Natural killer cell (primary cell): ENCODE data around the gene CTNNA2. TPM values are rescaled to one million over a fixed set of nuclear protein-coding genes. Genes with fewer than 3 reads are reported as not detected.

ENCODE experiments used
- ATAC-seq, 3 donors: fragments of 150-1000 bp in 2 of 3; fragments of 200-7000 bp in 1 of 3; cut with Tn5 transposase; 1 replicate in 1 of 3; 2 replicates in 2 of 3; pipeline ENCODE4 v1.10.0; 2021; ENCODE audit warnings: mild to moderate bottlenecking in 2 of 3, moderate library complexity in 2 of 3
- DNase-seq, 2 donors: peaks; one replicate each; pipeline versions ENCODE4 v3.0.0 to v3.0.0-alpha.2; 2013 to 2021; ENCODE audit warnings: mixed read lengths in 1 of 2
- H3K27ac ChIP-seq: one replicate; pipeline ENCODE4 v1.5.1; 2013; ENCODE audit warnings: mild to moderate bottlenecking, low read length
- H3K27me3 ChIP-seq: one replicate; pipeline ENCODE4 v1.6.1; 2013; ENCODE audit warnings: low read length; ENCODE audit not compliant: control insufficient read depth, insufficient read depth
- H3K36me3 ChIP-seq: one replicate; pipeline ENCODE4 v1.6.1; 2013; ENCODE audit warnings: low read length; ENCODE audit not compliant: control insufficient read depth, insufficient read depth
- H3K4me1 ChIP-seq: one replicate; pipeline ENCODE4 v1.6.1; 2013; ENCODE audit warnings: low read length; ENCODE audit not compliant: control insufficient read depth, insufficient read depth
- H3K4me3 ChIP-seq: one replicate; pipeline ENCODE4 v1.5.1; 2013; ENCODE audit warnings: low read length
- H3K9me3 ChIP-seq: one replicate; pipeline ENCODE4 v1.6.1; 2013; ENCODE audit warnings: low read length; ENCODE audit not compliant: control insufficient read depth, insufficient read depth
- H3K27ac Mint-ChIP-seq, 2 donors: one replicate each; pipeline ENCODE4 v1.8.0; 2022; ENCODE audit warnings: mild to moderate bottlenecking in 2 of 2, mixed read lengths in 2 of 2, moderate library complexity in 1 of 2
- H3K27me3 Mint-ChIP-seq, 2 donors: one replicate each; pipeline ENCODE4 v1.8.0; 2022; ENCODE audit warnings: low read depth in 2 of 2, mixed read lengths in 2 of 2
- H3K36me3 Mint-ChIP-seq: one replicate; pipeline ENCODE4 v1.8.0; 2022; ENCODE audit warnings: mixed read lengths
- H3K4me1 Mint-ChIP-seq, 2 donors: one replicate each; pipeline ENCODE4 v1.8.0; 2022; ENCODE audit warnings: mixed read lengths in 2 of 2
- H3K4me3 Mint-ChIP-seq: one replicate; pipeline ENCODE4 v1.8.0; 2022; ENCODE audit warnings: mild to moderate bottlenecking, moderate library complexity, mixed read lengths
- H3K9me3 Mint-ChIP-seq, 2 donors: one replicate each; pipeline ENCODE4 v1.8.0; 2022; ENCODE audit warnings: mixed read lengths in 2 of 2
- WGBS: methylation state at CpG from one replicate; pipeline ENCODE4 v1.1.7; 2013; ENCODE audit warnings: missing lambda C conversion rate; ENCODE audit not compliant: insufficient coverage; 5-methylcytosine and 5-hydroxymethylcytosine counted together
- intact Hi-C: fragments of 100-400 bp; cut with micrococcal nuclease; formaldehyde crosslinking; loops from one replicate; pipeline ENCODE4 v1.14.2; 2022
- total RNA-seq, 4 donors: library from RNA; stranded (reverse); fragments of 120-200 nt in 1 of 4; gene quantifications; one replicate each; pipeline versions ENCODE4 v1.2.3 to v1.2.4, GENCODE V29; 2013 to 2022
- TF ChIP-seq, protein P1 (sequence below): fragments of 200-600 bp; IDR thresholded peaks from one replicate; pipeline ENCODE4 v1.8.0; 2022; ENCODE audit warnings: antibody characterized with exemption

The CTNNA2 gene
- total RNA-seq, 3 donors from 2014 or later (not counting 1 experiment from before 2014, with no cell fraction given) = not detected

DNA sequence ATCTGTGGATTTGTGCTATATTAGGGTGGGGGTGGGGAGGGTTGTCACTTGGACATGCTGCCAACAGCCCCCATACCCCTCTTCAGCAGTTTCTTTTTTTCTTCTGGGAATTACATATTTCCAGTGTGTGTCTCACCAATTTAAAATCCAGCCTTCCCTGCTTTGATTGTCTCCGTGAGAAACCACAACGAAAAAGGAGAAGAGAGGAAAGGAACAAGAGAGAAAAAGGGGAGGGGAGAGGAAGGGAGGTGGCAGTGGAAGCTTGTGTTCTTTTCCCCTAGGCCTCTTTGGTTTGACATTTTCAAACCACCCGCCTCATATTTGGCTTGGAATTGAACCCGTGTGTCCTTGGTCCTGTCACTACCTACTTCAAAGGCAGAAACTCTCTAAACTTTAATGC is 860 bp downstream of the CTNNA2 start:
- Mint-ChIP-seq H3K27ac (no peak overlapping the region), H3K27me3 (peaks cover 0 to 10% of the 10 kb centered on the region in 2 donors), H3K4me1 (no peaks in the 10 kb centered on the region), H3K4me3 (no peak overlapping the region), H3K9me3 (peaks cover 7 to 12% of the 10 kb centered on the region in 2 donors), H3K36me3 (no peaks in the 10 kb centered on the region)
- no peak overlapping the region for H3K4me3 ChIP-seq
- no peak overlapping the region for H3K27ac ChIP-seq
- H3K27me3 ChIP-seq = peaks cover 6% of the 10 kb centered on the region
- ATAC-seq = no peak
- WGBS = 25% methylated on average over 4 of the region's 4 CpGs
- no peak for DNase-seq
- intact Hi-C loops = no loop called here
- no peaks in the 10 kb centered on the region for H3K4me1 ChIP-seq
- no peaks in the 10 kb centered on the region for H3K9me3 ChIP-seq
- no peaks in the 10 kb centered on the region for H3K36me3 ChIP-seq
- TF ChIP-seq, protein P1, sequence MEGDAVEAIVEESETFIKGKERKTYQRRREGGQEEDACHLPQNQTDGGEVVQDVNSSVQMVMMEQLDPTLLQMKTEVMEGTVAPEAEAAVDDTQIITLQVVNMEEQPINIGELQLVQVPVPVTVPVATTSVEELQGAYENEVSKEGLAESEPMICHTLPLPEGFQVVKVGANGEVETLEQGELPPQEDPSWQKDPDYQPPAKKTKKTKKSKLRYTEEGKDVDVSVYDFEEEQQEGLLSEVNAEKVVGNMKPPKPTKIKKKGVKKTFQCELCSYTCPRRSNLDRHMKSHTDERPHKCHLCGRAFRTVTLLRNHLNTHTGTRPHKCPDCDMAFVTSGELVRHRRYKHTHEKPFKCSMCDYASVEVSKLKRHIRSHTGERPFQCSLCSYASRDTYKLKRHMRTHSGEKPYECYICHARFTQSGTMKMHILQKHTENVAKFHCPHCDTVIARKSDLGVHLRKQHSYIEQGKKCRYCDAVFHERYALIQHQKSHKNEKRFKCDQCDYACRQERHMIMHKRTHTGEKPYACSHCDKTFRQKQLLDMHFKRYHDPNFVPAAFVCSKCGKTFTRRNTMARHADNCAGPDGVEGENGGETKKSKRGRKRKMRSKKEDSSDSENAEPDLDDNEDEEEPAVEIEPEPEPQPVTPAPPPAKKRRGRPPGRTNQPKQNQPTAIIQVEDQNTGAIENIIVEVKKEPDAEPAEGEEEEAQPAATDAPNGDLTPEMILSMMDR = no peak

DNA sequence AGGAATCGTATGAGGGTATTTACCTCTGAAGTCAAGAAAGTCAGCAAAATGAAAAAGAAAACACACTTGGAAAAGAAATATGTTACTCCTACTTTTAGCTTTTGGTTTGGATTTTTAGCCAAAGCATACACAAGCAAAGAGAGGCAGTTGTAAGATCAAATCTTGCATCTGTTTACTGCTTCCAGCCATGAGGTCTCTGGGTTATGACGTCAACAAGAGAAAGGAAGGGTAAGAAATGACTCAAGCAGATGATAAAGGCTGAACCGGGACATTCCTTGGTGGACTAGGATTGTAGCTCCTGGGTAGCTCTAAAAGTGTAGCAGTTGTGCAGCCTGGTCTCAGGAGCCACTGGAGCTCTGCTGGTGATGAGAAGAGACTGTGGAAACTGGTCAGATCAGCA is 16.8 kb downstream of the CTNNA2 start:
- ATAC-seq (no peak), DNase-seq (no peak)
- Mint-ChIP-seq H3K4me1 (no peaks in the 10 kb centered on the region), H3K27ac (no peak overlapping the region), H3K36me3 (peaks cover 11% of the 10 kb centered on the region), H3K4me3 (no peak overlapping the region), H3K9me3 (peaks cover 18 to 19% of the 10 kb centered on the region in 2 donors), H3K27me3 (no peaks in the 10 kb centered on the region)
- Histone ChIP-seq H3K36me3 (no peaks in the 10 kb centered on the region), H3K27ac (no peak overlapping the region), H3K4me1 (no peaks in the 10 kb centered on the region), H3K27me3 (no peaks in the 10 kb centered on the region), H3K4me3 (no peak overlapping the region), H3K9me3 (no peaks in the 10 kb centered on the region)
- TF ChIP-seq, protein P1 = no peak
- intact Hi-C loops = no loop called here
- 59% methylated on average over 3 of the region's 3 CpGs for WGBS

DNA sequence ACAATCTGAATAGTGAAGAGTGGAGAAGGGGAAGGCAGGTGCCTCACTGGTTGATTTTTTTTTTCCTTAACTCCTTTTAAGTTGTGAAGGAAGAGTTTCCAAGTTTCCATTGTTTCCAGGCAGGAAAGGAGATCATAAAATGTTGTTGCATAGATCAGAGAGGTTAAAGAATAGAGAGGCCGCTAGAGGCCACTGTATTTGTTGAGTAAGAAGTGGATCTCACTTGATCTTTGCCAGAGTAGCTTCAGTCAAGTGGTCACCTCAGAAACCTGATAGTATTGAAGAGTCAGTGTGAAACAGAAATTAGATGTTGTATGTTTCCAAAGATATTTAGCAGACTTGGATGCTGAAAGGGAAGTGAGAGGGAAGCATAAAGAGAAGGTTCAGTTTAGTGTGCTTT is 17.6 kb downstream of the CTNNA2 start:
- Mint-ChIP-seq H3K27ac (no peak overlapping the region), H3K4me3 (no peak overlapping the region), H3K27me3 (no peaks in the 10 kb centered on the region), H3K9me3 (peaks cover 18 to 21% of the 10 kb centered on the region in 2 donors), H3K36me3 (peaks cover 11% of the 10 kb centered on the region), H3K4me1 (no peaks in the 10 kb centered on the region)
- Histone ChIP-seq H3K4me3 (no peak overlapping the region), H3K27me3 (no peaks in the 10 kb centered on the region), H3K27ac (no peak overlapping the region), H3K9me3 (no peaks in the 10 kb centered on the region), H3K36me3 (no peaks in the 10 kb centered on the region), H3K4me1 (no peaks in the 10 kb centered on the region)
- TF ChIP-seq, protein P1 = no peak
- no peak for DNase-seq
- no peak for ATAC-seq
- intact Hi-C loops = no loop called here
- 15% methylated on average over 1 of the region's 1 CpG for WGBS

DNA sequence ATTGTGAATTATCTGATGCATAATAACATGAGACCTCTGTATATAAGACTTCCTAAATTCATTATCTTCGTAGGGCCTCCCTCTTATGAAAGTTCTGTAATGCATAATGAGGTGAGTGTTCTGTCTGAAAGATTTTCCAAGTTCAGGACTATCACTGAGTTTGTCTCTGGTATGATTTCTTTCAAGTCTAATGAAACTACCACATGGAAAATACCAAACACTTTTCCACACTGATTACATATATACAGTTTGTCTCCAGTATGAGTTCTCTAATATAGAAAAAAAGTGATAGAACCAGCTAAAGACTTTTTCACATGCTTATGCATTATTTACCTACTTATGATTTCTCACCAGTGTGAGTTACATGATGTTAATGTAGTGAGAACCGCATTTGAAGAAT is 34.7 kb downstream of the CTNNA2 start:
- Histone ChIP-seq H3K9me3 (peaks cover 30% of the 10 kb centered on the region), H3K27ac (no peak overlapping the region), H3K27me3 (no peaks in the 10 kb centered on the region), H3K4me3 (no peak overlapping the region), H3K4me1 (no peaks in the 10 kb centered on the region), H3K36me3 (no peaks in the 10 kb centered on the region)
- TF ChIP-seq, protein P1 = no peak
- WGBS = no CpG with 5 or more reads among the region's 2 CpGs
- no peak overlapping the region for H3K4me3 Mint-ChIP-seq
- H3K9me3 Mint-ChIP-seq = peaks cover 7 to 16% of the 10 kb centered on the region in 2 donors
- no peak for ATAC-seq
- no peak overlapping the region for H3K27ac Mint-ChIP-seq
- H3K4me1 Mint-ChIP-seq = no peaks in the 10 kb centered on the region
- no peak for DNase-seq
- peaks cover 22% of the 10 kb centered on the region for H3K36me3 Mint-ChIP-seq
- intact Hi-C loops = no loop called here
- H3K27me3 Mint-ChIP-seq = no peaks in the 10 kb centered on the region
